ENCODE results near the gene EXOC6. TPM values are rescaled to one million over a fixed set of nuclear protein-coding genes. Genes with fewer than 3 reads are reported as not detected.

EXOC6 gene
- polyA plus RNA-seq, 1 donor (not counting 4 experiments of a cell fraction or from before 2014, with no cell fraction given), result 1.2 TPM

- H3K27me3 ChIP-seq (ENCODE audit: control insufficient read depth, extremely low read depth, insufficient read depth, low read length), result peaks cover 79% of the 10 kb centered on the region
- no peaks in the 10 kb centered on the region for H3K9me1 ChIP-seq (ENCODE audit: control insufficient read depth, extremely low read depth, insufficient read depth, low read length)
- no peaks in the 10 kb centered on the region for H3K36me3 ChIP-seq (ENCODE audit: control insufficient read depth in 2 of 2, extremely low read depth in 1 of 2, insufficient read depth in 2 of 2, low read length in 2 of 2)
- no peaks in the 10 kb centered on the region for H3K4me1 ChIP-seq (ENCODE audit: control insufficient read depth, extremely low read depth, insufficient read depth, low read length)
- H3K9ac ChIP-seq (ENCODE audit: control insufficient read depth, extremely low read depth, insufficient read depth, low read length), result no peak overlapping the region
- no peak overlapping the region for H3K4me3 ChIP-seq (ENCODE audit: control insufficient read depth in 2 of 3, extremely low read depth in 1 of 3, insufficient read depth in 2 of 3, low read depth in 1 of 3, low read length in 3 of 3)
- no peaks in the 10 kb centered on the region for H3K9me3 ChIP-seq (ENCODE audit: control insufficient read depth, low read depth, low read length)
- TF ChIP-seq EZH2 (IDR thresholded peaks at IDR 0.05; ENCODE audit: low read length), result no peak
- TF ChIP-seq, protein P1, sequence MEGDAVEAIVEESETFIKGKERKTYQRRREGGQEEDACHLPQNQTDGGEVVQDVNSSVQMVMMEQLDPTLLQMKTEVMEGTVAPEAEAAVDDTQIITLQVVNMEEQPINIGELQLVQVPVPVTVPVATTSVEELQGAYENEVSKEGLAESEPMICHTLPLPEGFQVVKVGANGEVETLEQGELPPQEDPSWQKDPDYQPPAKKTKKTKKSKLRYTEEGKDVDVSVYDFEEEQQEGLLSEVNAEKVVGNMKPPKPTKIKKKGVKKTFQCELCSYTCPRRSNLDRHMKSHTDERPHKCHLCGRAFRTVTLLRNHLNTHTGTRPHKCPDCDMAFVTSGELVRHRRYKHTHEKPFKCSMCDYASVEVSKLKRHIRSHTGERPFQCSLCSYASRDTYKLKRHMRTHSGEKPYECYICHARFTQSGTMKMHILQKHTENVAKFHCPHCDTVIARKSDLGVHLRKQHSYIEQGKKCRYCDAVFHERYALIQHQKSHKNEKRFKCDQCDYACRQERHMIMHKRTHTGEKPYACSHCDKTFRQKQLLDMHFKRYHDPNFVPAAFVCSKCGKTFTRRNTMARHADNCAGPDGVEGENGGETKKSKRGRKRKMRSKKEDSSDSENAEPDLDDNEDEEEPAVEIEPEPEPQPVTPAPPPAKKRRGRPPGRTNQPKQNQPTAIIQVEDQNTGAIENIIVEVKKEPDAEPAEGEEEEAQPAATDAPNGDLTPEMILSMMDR (optimal IDR thresholded peaks at IDR 0.05 in 1 of 3, IDR thresholded peaks at IDR 0.05 in 1 of 3, conservative IDR thresholded peaks at IDR 0.05 in 1 of 3; ENCODE audit: extremely low read depth in 1 of 3, insufficient read depth in 2 of 3, low read length in 3 of 3), result peak in 1 of 3 experiments; percentile 25
- no peak for FAIRE-seq
- H3K4me2 ChIP-seq (ENCODE audit: control insufficient read depth, extremely low read depth, insufficient read depth, low read depth, low read length), result no peak overlapping the region
- no peaks in the 10 kb centered on the region for H3K79me2 ChIP-seq (ENCODE audit: control insufficient read depth, insufficient read depth, low read length)
- dilution Hi-C loops (cut with MboI; ENCODE audit: extremely low pct_ligation_motif_present, low sequenced_read_pairs), result no loop called here
- DNase-seq (ENCODE audit: low read depth, low spot score), result no peak
- no peaks in the 10 kb centered on the region for H4K20me1 ChIP-seq (ENCODE audit: control insufficient read depth, extremely low read depth, insufficient read depth, low read length)
- no peak overlapping the region for H2AFZ ChIP-seq (ENCODE audit: control insufficient read depth, low read length)
- no peak overlapping the region for H3K27ac ChIP-seq (ENCODE audit: control insufficient read depth, insufficient read depth, low read length)
These were observed 225.9 kb downstream of the EXOC6 start for GRCh38 chr10:93074147-93074596.

DNA sequence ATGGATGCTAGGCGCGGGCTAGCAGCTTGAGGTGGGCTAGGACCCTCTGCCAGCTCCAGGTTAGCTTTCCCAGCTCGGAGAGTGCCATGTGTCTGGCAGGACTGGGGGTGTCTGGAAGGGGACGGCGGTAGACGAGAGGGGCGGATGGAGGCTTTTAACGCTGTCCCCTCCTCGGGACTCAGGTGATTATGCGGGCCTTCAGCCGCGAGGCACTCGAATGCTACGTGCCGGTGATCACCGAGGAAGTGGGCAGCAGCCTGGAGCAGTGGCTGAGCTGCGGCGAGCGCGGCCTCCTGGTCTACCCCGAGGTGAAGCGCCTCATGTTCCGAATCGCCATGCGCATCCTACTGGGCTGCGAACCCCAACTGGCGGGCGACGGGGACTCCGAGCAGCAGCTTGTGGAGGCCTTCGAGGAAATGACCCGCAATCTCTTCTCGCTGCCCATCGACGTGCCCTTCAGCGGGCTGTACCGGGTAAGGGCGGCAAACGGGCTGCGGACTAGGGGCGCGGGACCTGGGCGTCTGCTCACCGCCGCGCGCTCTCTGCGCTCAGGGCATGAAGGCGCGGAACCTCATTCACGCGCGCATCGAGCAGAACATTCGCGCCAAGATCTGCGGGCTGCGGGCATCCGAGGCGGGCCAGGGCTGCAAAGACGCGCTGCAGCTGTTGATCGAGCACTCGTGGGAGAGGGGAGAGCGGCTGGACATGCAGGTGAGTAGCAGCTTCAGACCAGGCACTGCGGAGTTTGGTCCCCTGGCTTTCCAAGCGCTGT, 226.5 kb downstream of the EXOC6 start:
- H3K27me3 ChIP-seq (ENCODE audit: control insufficient read depth, extremely low read depth, insufficient read depth, low read length), result peaks cover 77% of the 10 kb centered on the region
- H2AFZ ChIP-seq (ENCODE audit: control insufficient read depth, low read length), result no peak overlapping the region
- DNase-seq (ENCODE audit: low read depth, low spot score) (no peak), FAIRE-seq (no peak)
- no peak overlapping the region for H3K27ac ChIP-seq (ENCODE audit: control insufficient read depth, insufficient read depth, low read length)
- no peaks in the 10 kb centered on the region for H3K36me3 ChIP-seq (ENCODE audit: control insufficient read depth in 2 of 2, extremely low read depth in 1 of 2, insufficient read depth in 2 of 2, low read length in 2 of 2)
- no peaks in the 10 kb centered on the region for H3K9me1 ChIP-seq (ENCODE audit: control insufficient read depth, extremely low read depth, insufficient read depth, low read length)
- no peaks in the 10 kb centered on the region for H3K4me1 ChIP-seq (ENCODE audit: control insufficient read depth, extremely low read depth, insufficient read depth, low read length)
- H3K79me2 ChIP-seq (ENCODE audit: control insufficient read depth, insufficient read depth, low read length), result no peaks in the 10 kb centered on the region
- dilution Hi-C loops (cut with MboI; ENCODE audit: extremely low pct_ligation_motif_present, low sequenced_read_pairs), result no loop called here
- no peaks in the 10 kb centered on the region for H3K9me3 ChIP-seq (ENCODE audit: control insufficient read depth, low read depth, low read length)
- no peaks in the 10 kb centered on the region for H4K20me1 ChIP-seq (ENCODE audit: control insufficient read depth, extremely low read depth, insufficient read depth, low read length)
- TF ChIP-seq, protein P1 (optimal IDR thresholded peaks at IDR 0.05 in 1 of 3, IDR thresholded peaks at IDR 0.05 in 1 of 3, conservative IDR thresholded peaks at IDR 0.05 in 1 of 3; ENCODE audit: extremely low read depth in 1 of 3, insufficient read depth in 2 of 3, low read length in 3 of 3), result no peak
- TF ChIP-seq EZH2 (IDR thresholded peaks at IDR 0.05; ENCODE audit: low read length), result peak; percentile 93
- H3K4me2 ChIP-seq (ENCODE audit: control insufficient read depth, extremely low read depth, insufficient read depth, low read depth, low read length), result no peak overlapping the region
- no peak overlapping the region for H3K9ac ChIP-seq (ENCODE audit: control insufficient read depth, extremely low read depth, insufficient read depth, low read length)
- H3K4me3 ChIP-seq (ENCODE audit: control insufficient read depth in 2 of 3, extremely low read depth in 1 of 3, insufficient read depth in 2 of 3, low read depth in 1 of 3, low read length in 3 of 3), result no peak overlapping the region
